Activated CD8-positive, alpha-beta memory T cell treated with anti-CD3 and anti-CD28 coated beads, Interleukin-2, amount 50 U/mL, for 1 hour (primary cell): Measurements from ENCODE around the gene MRPL20.
A peak's percentile ranks its signal among the peaks of the same experiment; 100 is the strongest.
"Not testable (repeated sequence)": the region's sequence is repeated elsewhere in the genome, so short reads cannot be mapped to it uniquely, and the experiment has no call there.

ENCODE experiments used
- DNase-seq: peaks from one replicate; pipeline ENCODE4 v3.0.0-alpha.2; 2020; ENCODE audit errors: extremely low read depth

Gene MRPL20

GRCh38 chr1:1406821-1407635 is at the start of gene MRPL20:
Gene MRPL20, minus strand, starts transcription at chr1:1407293. Its CDS starts 76 bp downstream, at chr1:1407217.
- peak; percentile 89 for DNase-seq

GRCh38 chr1:1456683-1457255 is 49.7 kb upstream of the MRPL20 start:
- DNase-seq: not testable (repeated sequence)

DNA sequence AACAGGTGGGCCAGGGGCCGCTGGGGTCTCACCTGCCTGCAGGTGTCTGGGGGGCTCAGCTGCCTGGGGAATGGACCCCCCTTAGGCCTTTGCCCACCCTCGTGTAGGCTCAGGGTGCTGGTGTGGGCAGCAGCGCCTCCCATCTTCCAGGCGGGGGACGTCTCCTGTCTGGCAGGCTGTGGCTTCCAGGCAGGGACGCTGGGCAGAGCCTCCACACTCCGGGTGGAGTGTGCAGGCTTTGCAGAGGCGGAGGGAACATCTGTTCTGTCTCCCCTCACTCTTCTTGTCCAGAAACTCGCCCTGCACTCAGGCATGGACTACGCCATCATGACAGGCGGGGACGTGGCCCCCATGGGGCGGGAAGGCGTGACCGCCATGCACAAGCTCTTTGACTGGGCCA is 48.8 kb upstream of the MRPL20 start:
- DNase-seq: not testable (repeated sequence)

GRCh38 chr1:1455366-1455884 is 48.3 kb upstream of the MRPL20 start:
- DNase-seq: no peak

GRCh38 chr1:1454286-1455056 is 47.4 kb upstream of the MRPL20 start:
- DNase-seq: not testable (repeated sequence)

GRCh38 chr1:1452882-1453281 is 45.8 kb upstream of the MRPL20 start:
- no peak for DNase-seq

- DNase-seq: not testable (repeated sequence)
These were observed 45.3 kb upstream of the MRPL20 start for GRCh38 chr1:1452365-1452739.

GRCh38 chr1:1451696-1452364 is 44.7 kb upstream of the MRPL20 start:
- DNase-seq: no peak

DNA sequence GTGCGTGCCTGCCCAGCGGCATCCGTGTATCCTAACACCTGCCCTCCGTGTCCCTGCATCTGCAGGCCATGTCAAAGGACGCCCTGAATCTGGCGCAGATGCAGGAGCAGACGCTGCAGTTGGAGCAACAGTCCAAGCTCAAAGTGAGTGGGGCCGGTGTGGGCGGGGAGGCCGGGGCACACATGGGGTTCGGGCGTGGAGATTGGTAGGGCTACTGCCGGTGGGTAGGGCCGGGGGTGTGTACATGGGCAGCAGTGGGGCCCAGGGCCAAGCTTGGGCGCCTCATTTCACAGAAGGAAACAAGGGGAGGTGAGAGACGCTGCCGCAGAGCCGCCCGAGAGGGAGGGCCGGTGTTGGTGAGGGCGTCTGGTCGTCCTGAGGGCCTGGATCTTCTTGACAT is 43.5 kb upstream of the MRPL20 start:
- not testable (repeated sequence) for DNase-seq

- no peak for DNase-seq
These were observed 42.1 kb upstream of the MRPL20 start, which contains the start of gene ATAD3C for GRCh38 chr1:1449099-1449739. Gene ATAD3C, plus strand, starts transcription at chr1:1449689. Its CDS starts 995 bp downstream, at chr1:1450684.

GRCh38 chr1:1446631-1447030 is 39.5 kb upstream of the MRPL20 start:
- DNase-seq: not testable (repeated sequence)

DNA sequence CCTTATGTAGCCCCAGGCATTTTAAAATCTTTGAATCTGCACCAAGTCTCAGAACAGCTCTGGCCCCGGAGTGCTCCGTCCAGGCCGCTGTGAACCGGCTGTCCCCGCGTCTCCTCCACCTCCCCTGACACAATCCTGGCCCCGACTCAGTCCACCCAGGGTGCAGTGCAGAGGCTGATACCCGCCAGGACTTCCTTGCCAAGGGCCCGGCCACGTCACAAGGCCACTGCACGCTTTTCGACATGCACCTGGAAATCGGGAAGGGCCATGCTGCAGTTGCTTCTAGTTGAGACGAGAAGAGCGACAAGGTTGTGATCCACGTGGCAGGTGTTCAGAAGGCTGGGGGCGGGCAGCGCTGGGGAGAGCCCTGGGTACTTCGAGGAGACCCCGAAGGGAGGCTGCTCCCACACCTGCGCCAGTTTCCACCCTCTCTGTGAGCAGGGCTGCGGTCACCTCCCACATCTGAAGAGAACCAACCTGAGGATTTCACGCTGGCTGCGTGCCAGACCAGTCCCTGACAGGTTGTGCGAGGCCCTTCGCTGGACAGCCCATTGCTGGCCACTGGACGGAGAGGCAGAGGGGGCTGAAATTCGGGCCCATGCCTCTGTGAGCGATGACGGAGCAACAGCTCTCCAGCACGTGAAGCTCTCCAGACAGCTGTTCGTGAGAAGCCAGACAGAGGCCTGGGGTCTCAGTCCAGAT is 35.1 kb upstream of the MRPL20 start:
- no peak for DNase-seq

DNA sequence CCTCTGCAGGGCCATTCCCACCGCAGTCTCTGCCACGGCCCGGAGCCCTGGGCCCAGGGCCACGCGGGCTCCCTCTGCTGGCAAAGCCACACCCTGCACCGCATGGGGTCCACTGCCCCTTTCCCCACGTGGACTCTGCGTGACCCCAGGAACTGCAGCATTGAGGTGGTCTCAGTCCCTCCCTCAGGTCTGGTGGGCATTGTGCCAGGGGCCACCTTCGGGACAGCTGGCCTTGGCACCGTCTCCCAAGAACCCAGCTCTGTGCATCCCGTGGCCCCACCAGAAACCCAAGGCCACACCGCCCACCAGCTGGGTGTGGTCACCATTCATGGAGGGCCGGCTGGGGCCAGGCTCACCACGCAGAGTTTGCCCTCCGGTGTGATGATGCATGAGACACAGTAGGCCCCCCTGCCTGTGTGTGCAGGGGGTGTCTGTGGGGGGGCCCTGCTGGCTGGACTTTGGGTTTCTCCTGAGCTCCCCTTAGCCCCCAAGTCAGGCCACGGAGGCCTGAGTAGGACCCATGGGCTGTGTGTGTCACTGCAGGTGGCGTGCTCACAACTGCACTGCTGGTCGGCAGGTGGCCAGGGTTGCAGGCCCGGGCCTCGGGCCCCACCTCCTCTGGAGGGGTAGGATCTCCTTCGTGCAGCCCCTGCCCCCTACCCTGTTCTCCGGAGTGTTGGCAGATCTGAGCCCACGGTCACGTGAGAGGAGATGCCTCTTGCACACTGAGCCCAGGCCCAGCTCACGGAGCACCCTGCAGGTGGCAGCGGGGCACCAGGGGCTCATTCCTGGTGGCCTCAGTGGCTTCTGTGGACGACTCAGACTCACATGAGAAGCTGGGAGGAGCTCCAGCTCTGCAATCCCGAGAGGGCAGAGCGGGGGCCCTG is 34.2 kb upstream of the MRPL20 start:
- DNase-seq: no peak

GRCh38 chr1:1440262-1441001 is 33.3 kb upstream of the MRPL20 start:
- no peak for DNase-seq

- no peak for DNase-seq
These were observed 32.6 kb upstream of the MRPL20 start for GRCh38 chr1:1439546-1440261.

DNA sequence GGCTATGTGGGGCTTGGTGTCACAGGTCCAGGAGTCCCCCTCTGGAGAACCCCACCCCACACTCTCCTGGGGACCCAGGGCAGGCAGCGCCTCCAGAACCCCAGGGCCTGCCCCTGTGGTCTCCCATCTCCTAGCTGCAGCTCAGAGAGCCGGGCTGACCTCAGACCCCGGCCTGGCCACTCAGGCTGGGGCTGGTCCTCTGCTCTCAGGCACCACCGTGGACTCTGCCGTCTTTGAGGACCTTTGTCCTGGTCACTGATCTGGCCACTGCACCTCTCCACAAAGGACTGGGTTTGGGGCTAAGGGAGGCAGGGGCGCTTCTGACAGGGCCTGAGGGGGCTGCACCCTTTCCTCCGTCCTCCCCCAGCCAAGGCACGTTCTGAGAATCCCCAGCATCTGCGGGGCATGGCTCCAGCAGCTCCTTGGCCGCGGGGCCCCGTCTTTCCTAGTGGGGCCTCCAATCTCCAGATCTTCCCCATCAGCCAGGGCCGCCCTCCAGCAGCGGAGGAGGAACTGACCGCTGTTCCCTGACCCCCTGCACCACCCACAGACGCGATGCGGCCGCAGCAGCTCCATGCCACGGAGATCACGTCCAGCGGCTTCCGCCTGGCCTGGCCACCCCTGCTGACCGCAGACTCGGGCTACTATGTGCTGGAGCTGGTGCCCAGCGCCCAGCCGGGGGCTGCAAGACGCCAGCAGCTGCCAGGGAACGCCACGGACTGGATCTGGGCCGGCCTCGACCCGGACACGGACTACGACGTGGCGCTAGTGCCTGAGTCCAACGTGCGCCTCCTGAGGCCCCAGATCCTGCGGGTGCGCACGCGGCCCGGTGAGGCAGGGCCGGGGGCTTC is 31.7 kb upstream of the MRPL20 start:
- no peak for DNase-seq

- no peak for DNase-seq
These were observed 30.8 kb upstream of the MRPL20 start for GRCh38 chr1:1437904-1438376.
